OCI-M1 (cell line): ENCODE data around the gene EXOC2.
"Not testable (repeated sequence)": the region's sequence is repeated elsewhere in the genome, so short reads cannot be mapped to it uniquely, and the experiment has no call there.

Source experiments
- DNase-seq: peaks from one replicate; lab custom pipeline; 2025; lab: John Stamatoyannopoulos, UW

Gene EXOC2

GRCh38 chr6:635233-635632 is 57.7 kb downstream of the EXOC2 start:
- DNase-seq: no peak

- DNase-seq: no peak
These were observed 59.3 kb downstream of the EXOC2 start for GRCh38 chr6:633611-634010.

GRCh38 chr6:628766-629165 is 64.2 kb downstream of the EXOC2 start:
- DNase-seq: peak; percentile 54

- DNase-seq: no peak
These were observed 66.7 kb downstream of the EXOC2 start for GRCh38 chr6:626236-626635.

GRCh38 chr6:624979-625378 is 68.0 kb downstream of the EXOC2 start:
- DNase-seq: peak; percentile 48

GRCh38 chr6:622462-622861 is 70.5 kb downstream of the EXOC2 start:
- no peak for DNase-seq

GRCh38 chr6:621931-622330 is 71.0 kb downstream of the EXOC2 start:
- no peak for DNase-seq

GRCh38 chr6:620950-621349 is 72.0 kb downstream of the EXOC2 start:
- no peak for DNase-seq

- DNase-seq: no peak
These were observed 72.8 kb downstream of the EXOC2 start for GRCh38 chr6:620166-620565.

GRCh38 chr6:617456-618100 is 75.4 kb downstream of the EXOC2 start:
- no peak for DNase-seq

- no peak for DNase-seq
These were observed 79.0 kb downstream of the EXOC2 start for GRCh38 chr6:613981-614380.

GRCh38 chr6:611928-612327 is 81.0 kb downstream of the EXOC2 start:
- no peak for DNase-seq

GRCh38 chr6:610882-611281 is 82.1 kb downstream of the EXOC2 start:
- DNase-seq: no peak

GRCh38 chr6:609905-610304 is 83.0 kb downstream of the EXOC2 start:
- DNase-seq: no peak

GRCh38 chr6:606829-607379 is 86.0 kb downstream of the EXOC2 start:
- no peak for DNase-seq

- DNase-seq: not testable (repeated sequence)
These were observed 87.0 kb downstream of the EXOC2 start for GRCh38 chr6:605895-606294.

GRCh38 chr6:604579-604978 is 88.4 kb downstream of the EXOC2 start:
- DNase-seq: no peak

- DNase-seq: no peak
These were observed 89.7 kb downstream of the EXOC2 start for GRCh38 chr6:603265-603664.

GRCh38 chr6:599576-600448 is 93.1 kb downstream of the EXOC2 start:
- no peak for DNase-seq

- no peak for DNase-seq
These were observed 99.1 kb downstream of the EXOC2 start for GRCh38 chr6:593907-594212.

- DNase-seq: peak; percentile 88
These were observed 99.6 kb downstream of the EXOC2 start for GRCh38 chr6:593139-593906.

GRCh38 chr6:589090-589489 is 103.8 kb downstream of the EXOC2 start:
- DNase-seq: no peak

- DNase-seq: no peak
These were observed 106.4 kb downstream of the EXOC2 start for GRCh38 chr6:586553-586952.
